K562 (cell line): ENCODE measurements around the gene RNASEH1. TPM values are rescaled to one million over a fixed set of nuclear protein-coding genes. Genes with fewer than 3 reads are reported as not detected.

Source experiments
- polyA plus RNA-seq, 8 experiments: library from polyadenylated mRNA; depleted of rRNA in 4 of 8; stranded (reverse) in 5 of 8; unstranded in 3 of 8; fragments of >200 nt; fragmentation: Nextera tagmentation in 2 of 8; fragmentation: Illumina TruSeq in 1 of 8; extraction: Ambion mirVana in 2 of 8; extraction: Trizol in 1 of 8; gene quantifications; 2 replicates each; pipeline versions ENCODE4 v1.2.1 to v1.2.3, GENCODE V29; 2011 to 2014; ENCODE audit warnings: inconsistent platforms in 1 of 8, missing spikeins in 1 of 8
- total RNA-seq, 7 experiments: library from RNA; depleted of rRNA in 6 of 7; stranded (reverse); fragments of >200 nt in 6 of 7; fragmentation: Illumina TruSeq in 2 of 7; extraction: Trizol in 2 of 7; gene quantifications; 2 replicates each; pipeline versions ENCODE4 v1.2.1 to v1.2.3, GENCODE V29; 2011 to 2021; ENCODE audit warnings: low replicate concordance in 1 of 7

The RNASEH1 gene
- total and polyA plus RNA-seq, 9 of the 15 experiments (the other 6 are each of a cell fraction or from before 2014, with no cell fraction given) = 25.7 to 47.5 (median 42.8) TPM

Other genes starting within 250 kb of the RNASEH1 start
- 49.0 and 50.5 TPM in 2 replicates for gene EIPR1, start 180.5 kb downstream of the RNASEH1 start, total RNA-seq (2014; rRNA removed)
- 19.7 and 23.9 TPM in 2 replicates for gene EIPR1, start 180.5 kb downstream of the RNASEH1 start, total RNA-seq (2014; rRNA removed; fragmentation: Illumina TruSeq; extraction: Trizol)
- gene EIPR1, start 180.5 kb downstream of the RNASEH1 start, total RNA-seq (2015; rRNA removed; fragmentation: Illumina TruSeq; extraction: Trizol) = 29.3 and 31.2 TPM in 2 replicates
- 34.1 and 35.9 TPM in 2 replicates for gene EIPR1, start 180.5 kb downstream of the RNASEH1 start, total RNA-seq (2021)
- gene EIPR1, start 180.5 kb downstream of the RNASEH1 start, polyA plus RNA-seq (2011; rRNA removed) = 52.0 and 54.4 TPM in 2 replicates
- 36.4 and 40.6 TPM in 2 replicates for gene EIPR1, start 180.5 kb downstream of the RNASEH1 start, polyA plus RNA-seq (2014; fragmentation: Illumina TruSeq; extraction: Trizol)
- gene EIPR1, start 180.5 kb downstream of the RNASEH1 start, polyA plus RNA-seq (2014; fragmentation: Nextera tagmentation; extraction: Ambion mirVana) = 10 to 100 TPM; 19.9 to 21.8 TPM
- gene EIPR1, start 180.5 kb downstream of the RNASEH1 start, polyA plus RNA-seq (2014; rRNA removed) = 44.9 and 46.1 TPM in 2 replicates
- gene TRAPPC12, start 178.6 kb downstream of the RNASEH1 start, total RNA-seq (2014; rRNA removed) = 41.2 and 67.3 TPM in 2 replicates
- gene TRAPPC12, start 178.6 kb downstream of the RNASEH1 start, total RNA-seq (2014; rRNA removed; fragmentation: Illumina TruSeq; extraction: Trizol) = 29.5 and 30.0 TPM in 2 replicates
- gene TRAPPC12, start 178.6 kb downstream of the RNASEH1 start, total RNA-seq (2015; rRNA removed; fragmentation: Illumina TruSeq; extraction: Trizol) = 36.9 and 39.1 TPM in 2 replicates
- gene TRAPPC12, start 178.6 kb downstream of the RNASEH1 start, total RNA-seq (2021) = 71.7 and 75.2 TPM in 2 replicates
- 27.5 and 57.2 TPM in 2 replicates for gene TRAPPC12, start 178.6 kb downstream of the RNASEH1 start, polyA plus RNA-seq (2011; rRNA removed)
- 44.2 and 46.7 TPM in 2 replicates for gene TRAPPC12, start 178.6 kb downstream of the RNASEH1 start, polyA plus RNA-seq (2014; fragmentation: Illumina TruSeq; extraction: Trizol)
- gene TRAPPC12, start 178.6 kb downstream of the RNASEH1 start, polyA plus RNA-seq (2014; fragmentation: Nextera tagmentation; extraction: Ambion mirVana) = 10 to 100 TPM in 1 of 2 experiments, 1 to 10 TPM in 1; 8.0 to 17.3 TPM
- gene TRAPPC12, start 178.6 kb downstream of the RNASEH1 start, polyA plus RNA-seq (2014; rRNA removed) = 39.8 and 44.2 TPM in 2 replicates
- gene ADI1, start 38.8 kb downstream of the RNASEH1 start, total RNA-seq (2014; rRNA removed) = 26.7 and 29.2 TPM in 2 replicates
- 25.7 and 27.1 TPM in 2 replicates for gene ADI1, start 38.8 kb downstream of the RNASEH1 start, total RNA-seq (2014; rRNA removed; fragmentation: Illumina TruSeq; extraction: Trizol)
- 48.0 and 51.0 TPM in 2 replicates for gene ADI1, start 38.8 kb downstream of the RNASEH1 start, total RNA-seq (2015; rRNA removed; fragmentation: Illumina TruSeq; extraction: Trizol)
- 31.6 and 34.7 TPM in 2 replicates for gene ADI1, start 38.8 kb downstream of the RNASEH1 start, total RNA-seq (2021)
- 17.6 and 23.6 TPM in 2 replicates for gene ADI1, start 38.8 kb downstream of the RNASEH1 start, polyA plus RNA-seq (2011; rRNA removed)
- 31.4 and 33.7 TPM in 2 replicates for gene ADI1, start 38.8 kb downstream of the RNASEH1 start, polyA plus RNA-seq (2014; fragmentation: Illumina TruSeq; extraction: Trizol)
- 1 to 10 TPM; 6.1 to 6.6 TPM for gene ADI1, start 38.8 kb downstream of the RNASEH1 start, polyA plus RNA-seq (2014; fragmentation: Nextera tagmentation; extraction: Ambion mirVana)
- 20.6 and 21.6 TPM in 2 replicates for gene ADI1, start 38.8 kb downstream of the RNASEH1 start, polyA plus RNA-seq (2014; rRNA removed)
- gene RPS7, start 16.9 kb upstream of the RNASEH1 start, total RNA-seq (2014; rRNA removed) = 2,103 and 2,507 TPM in 2 replicates
- gene RPS7, start 16.9 kb upstream of the RNASEH1 start, total RNA-seq (2014; rRNA removed; fragmentation: Illumina TruSeq; extraction: Trizol) = 3,088 and 3,235 TPM in 2 replicates
- 4,033 and 4,169 TPM in 2 replicates for gene RPS7, start 16.9 kb upstream of the RNASEH1 start, total RNA-seq (2015; rRNA removed; fragmentation: Illumina TruSeq; extraction: Trizol)
- 2,201 and 2,441 TPM in 2 replicates for gene RPS7, start 16.9 kb upstream of the RNASEH1 start, total RNA-seq (2021)
- 2,427 and 2,760 TPM in 2 replicates for gene RPS7, start 16.9 kb upstream of the RNASEH1 start, polyA plus RNA-seq (2011; rRNA removed)
- gene RPS7, start 16.9 kb upstream of the RNASEH1 start, polyA plus RNA-seq (2014; fragmentation: Illumina TruSeq; extraction: Trizol) = 2,675 and 2,931 TPM in 2 replicates
- gene RPS7, start 16.9 kb upstream of the RNASEH1 start, polyA plus RNA-seq (2014; fragmentation: Nextera tagmentation; extraction: Ambion mirVana) = 1,000 to 10,000 TPM; 2,718 to 3,051 TPM
- 2,676 and 2,779 TPM in 2 replicates for gene RPS7, start 16.9 kb upstream of the RNASEH1 start, polyA plus RNA-seq (2014; rRNA removed)
- gene COLEC11, start 36.8 kb upstream of the RNASEH1 start, total RNA-seq (2014; rRNA removed) = 2.9 and 5.4 TPM in 2 replicates
- 0.67 and 0.98 TPM in 2 replicates for gene COLEC11, start 36.8 kb upstream of the RNASEH1 start, total RNA-seq (2014; rRNA removed; fragmentation: Illumina TruSeq; extraction: Trizol)
- gene COLEC11, start 36.8 kb upstream of the RNASEH1 start, total RNA-seq (2015; rRNA removed; fragmentation: Illumina TruSeq; extraction: Trizol) = 2.0 and 2.6 TPM in 2 replicates
- 2.9 and 4.3 TPM in 2 replicates for gene COLEC11, start 36.8 kb upstream of the RNASEH1 start, total RNA-seq (2021)
- 0.93 and 1.6 TPM in 2 replicates for gene COLEC11, start 36.8 kb upstream of the RNASEH1 start, polyA plus RNA-seq (2011; rRNA removed)
- 1.8 and 3.2 TPM in 2 replicates for gene COLEC11, start 36.8 kb upstream of the RNASEH1 start, polyA plus RNA-seq (2014; fragmentation: Illumina TruSeq; extraction: Trizol)
- under 1 TPM; 0.32 to 0.73 TPM for gene COLEC11, start 36.8 kb upstream of the RNASEH1 start, polyA plus RNA-seq (2014; fragmentation: Nextera tagmentation; extraction: Ambion mirVana)
- 3.3 and 4.3 TPM in 2 replicates for gene COLEC11, start 36.8 kb upstream of the RNASEH1 start, polyA plus RNA-seq (2014; rRNA removed)
- not detected in 2 replicates for gene ALLC, start 99.9 kb upstream of the RNASEH1 start, total RNA-seq (2014; rRNA removed)
- not detected in 2 replicates for gene ALLC, start 99.9 kb upstream of the RNASEH1 start, total RNA-seq (2014; rRNA removed; fragmentation: Illumina TruSeq; extraction: Trizol)
- gene ALLC, start 99.9 kb upstream of the RNASEH1 start, total RNA-seq (2015; rRNA removed; fragmentation: Illumina TruSeq; extraction: Trizol) = not detected in 2 replicates
- not detected in 2 replicates for gene ALLC, start 99.9 kb upstream of the RNASEH1 start, total RNA-seq (2021)
- gene ALLC, start 99.9 kb upstream of the RNASEH1 start, polyA plus RNA-seq (2011; rRNA removed) = not detected in 2 replicates
- not detected in 2 replicates for gene ALLC, start 99.9 kb upstream of the RNASEH1 start, polyA plus RNA-seq (2014; fragmentation: Illumina TruSeq; extraction: Trizol)
- gene ALLC, start 99.9 kb upstream of the RNASEH1 start, polyA plus RNA-seq (2014; fragmentation: Nextera tagmentation; extraction: Ambion mirVana) = not detected
- gene ALLC, start 99.9 kb upstream of the RNASEH1 start, polyA plus RNA-seq (2014; rRNA removed) = not detected in 2 replicates
- gene DCDC2C, start 145.2 kb upstream of the RNASEH1 start, total RNA-seq (2014; rRNA removed) = not detected in 2 replicates
- not detected in 2 replicates for gene DCDC2C, start 145.2 kb upstream of the RNASEH1 start, total RNA-seq (2014; rRNA removed; fragmentation: Illumina TruSeq; extraction: Trizol)
- not detected in 2 replicates for gene DCDC2C, start 145.2 kb upstream of the RNASEH1 start, total RNA-seq (2015; rRNA removed; fragmentation: Illumina TruSeq; extraction: Trizol)
- gene DCDC2C, start 145.2 kb upstream of the RNASEH1 start, total RNA-seq (2021) = not detected in 2 replicates
- not detected in 2 replicates for gene DCDC2C, start 145.2 kb upstream of the RNASEH1 start, polyA plus RNA-seq (2011; rRNA removed)
- not detected in 2 replicates for gene DCDC2C, start 145.2 kb upstream of the RNASEH1 start, polyA plus RNA-seq (2014; fragmentation: Illumina TruSeq; extraction: Trizol)
- gene DCDC2C, start 145.2 kb upstream of the RNASEH1 start, polyA plus RNA-seq (2014; fragmentation: Nextera tagmentation; extraction: Ambion mirVana) = not detected
- not detected in 2 replicates for gene DCDC2C, start 145.2 kb upstream of the RNASEH1 start, polyA plus RNA-seq (2014; rRNA removed)